ENCODE data around the gene SDR42E2.
"Not testable (repeated sequence)": the region's sequence is repeated elsewhere in the genome, so short reads cannot be mapped to it uniquely, and the experiment has no call there.

SDR42E2 gene

DNA sequence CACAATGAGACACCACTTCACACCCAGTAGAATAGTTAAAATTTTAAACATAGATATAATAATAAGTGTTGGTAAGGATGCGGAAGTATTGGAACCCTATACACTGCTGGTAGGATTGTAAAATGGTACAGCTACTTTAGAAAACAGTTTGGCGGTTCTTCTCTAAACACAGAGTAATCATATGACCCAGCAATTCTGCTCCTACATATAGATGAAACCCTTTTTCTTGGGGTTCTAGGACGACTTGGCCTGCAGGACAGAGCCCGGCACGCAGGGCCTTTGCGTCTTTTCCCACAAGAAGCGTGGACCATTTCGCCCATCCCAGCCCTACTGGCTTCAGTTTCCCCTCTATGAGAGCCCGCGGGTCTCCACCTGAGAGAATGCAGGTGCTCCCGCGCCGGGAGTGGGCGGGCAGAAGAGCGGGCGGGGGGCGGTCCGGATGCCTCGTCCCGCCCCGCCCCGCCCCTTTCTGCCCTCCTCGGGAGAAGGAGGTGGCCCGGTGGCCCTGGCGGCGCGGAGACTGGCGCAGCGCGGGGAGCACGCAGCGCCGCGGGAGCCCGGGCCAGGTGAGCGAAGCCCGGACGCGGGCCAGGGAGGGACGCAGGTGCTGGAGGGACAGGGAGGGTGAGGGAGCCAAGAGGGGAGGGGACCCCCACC is at the start of gene SDR42E2:
SDR42E2 (plus strand) TSS at position 508 of the 657 bp plus-strand sequence. CDS start 3,077 bp downstream, outside the sequence.
- DNase-seq, result no peak

DNA sequence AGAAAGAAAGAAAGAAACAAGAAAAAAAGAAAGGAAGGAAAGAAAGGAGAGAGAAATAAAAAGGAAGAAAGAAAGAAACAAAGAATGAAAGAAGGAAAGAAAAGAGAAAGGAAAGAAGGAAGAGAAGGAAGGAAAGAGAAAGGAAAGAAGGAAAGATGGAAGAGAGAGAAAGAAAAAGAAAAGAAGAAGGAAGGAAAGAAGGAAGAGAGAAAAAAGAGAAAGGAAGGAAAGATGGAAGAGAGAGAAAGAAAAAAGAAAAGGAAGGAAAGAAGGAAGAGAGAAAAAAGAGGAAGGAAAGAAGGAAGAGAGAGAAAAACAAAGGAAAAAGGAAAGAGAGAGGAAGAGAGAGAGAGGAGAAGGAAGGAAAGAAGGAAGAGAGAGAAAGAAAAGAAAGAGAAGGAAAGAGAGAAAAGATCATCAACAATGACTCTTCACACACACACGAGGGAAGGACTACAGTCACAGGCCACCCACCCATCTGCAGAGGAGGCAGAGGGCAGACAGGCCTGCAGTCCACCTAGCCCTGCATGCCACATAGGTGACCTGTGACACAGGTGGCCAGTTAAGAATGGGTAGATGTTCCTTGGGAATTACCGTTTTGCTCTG is 46.1 kb upstream of the SDR42E2 start:
- DNase-seq, result no peak

DNA sequence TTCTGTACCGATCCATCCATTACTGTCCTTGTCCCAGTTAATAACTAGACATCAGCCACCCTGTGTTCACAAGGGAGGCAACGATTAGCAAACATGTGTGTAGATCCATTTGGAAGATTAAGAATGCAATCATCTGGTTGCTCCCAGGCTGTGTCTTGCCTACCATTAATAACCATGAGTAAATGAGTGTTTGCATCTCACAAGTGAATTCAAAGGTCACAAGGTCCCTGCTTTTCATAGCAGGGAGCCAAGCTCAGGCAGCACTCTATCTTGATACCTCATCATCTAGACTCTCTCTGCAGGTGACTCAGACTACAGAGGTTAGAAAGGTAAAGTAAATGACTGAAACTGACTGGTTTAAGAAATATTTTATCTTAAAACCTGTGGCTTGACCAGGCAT is 44.7 kb upstream of the SDR42E2 start:
- no peak for DNase-seq

DNA sequence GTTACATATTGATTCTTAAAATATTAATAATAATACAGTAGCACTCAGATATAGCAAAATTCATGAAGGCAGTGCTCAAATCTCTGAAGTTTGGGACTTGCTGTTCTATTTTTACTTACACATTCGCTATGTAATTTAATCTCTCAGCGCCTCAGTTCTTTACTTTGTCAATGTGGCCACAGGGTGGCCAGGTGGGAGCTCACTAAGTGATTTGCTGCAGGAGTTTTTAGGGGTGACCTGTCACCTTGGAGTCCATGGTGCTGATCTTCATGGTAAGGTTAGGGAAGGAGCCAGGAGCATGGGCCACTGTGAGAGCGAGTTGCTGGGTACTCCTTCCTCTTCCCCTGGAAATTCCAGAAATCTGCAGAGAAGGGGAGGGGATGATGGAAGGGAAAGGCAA is 41.9 kb upstream of the SDR42E2 start:
- no peak for DNase-seq

DNA sequence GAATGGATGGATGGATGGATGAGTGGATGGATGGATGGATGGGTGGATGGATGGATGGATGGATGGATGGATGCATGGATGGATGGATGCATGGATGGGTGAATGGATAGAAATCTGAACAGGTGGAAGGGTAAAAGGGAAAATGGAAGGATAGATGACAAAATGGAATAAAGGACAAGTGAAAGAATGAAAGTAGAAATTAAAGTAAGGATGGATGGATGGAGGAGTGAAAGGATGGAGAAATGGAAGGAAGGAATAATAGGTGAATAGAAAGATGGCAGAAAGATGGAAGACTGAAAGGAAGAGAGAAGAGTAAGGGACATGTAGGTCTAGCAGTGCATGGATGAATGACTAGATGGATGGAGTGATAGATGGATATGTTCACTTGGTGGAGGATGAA is 40.1 kb upstream of the SDR42E2 start:
- no peak for DNase-seq

DNA sequence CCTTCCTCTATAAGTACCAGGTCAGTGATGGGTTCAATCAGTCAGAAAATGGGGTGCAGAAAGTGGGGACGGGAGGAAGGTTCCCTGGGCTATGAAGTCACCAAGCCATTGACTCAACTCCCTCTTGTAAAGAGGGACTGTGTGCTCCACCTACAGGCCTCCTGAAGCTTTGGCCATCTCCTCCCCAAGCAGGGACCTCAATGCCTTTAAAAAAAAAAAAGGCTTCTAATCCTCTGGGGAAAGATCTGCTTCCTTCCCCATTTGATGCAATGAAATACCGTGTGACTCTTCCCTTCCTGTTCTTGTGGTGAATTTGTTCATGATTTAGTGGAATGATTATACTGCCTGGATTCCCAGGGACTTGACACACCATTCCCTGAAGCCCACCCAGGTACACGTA is 39.2 kb upstream of the SDR42E2 start:
- no peak for DNase-seq

DNA sequence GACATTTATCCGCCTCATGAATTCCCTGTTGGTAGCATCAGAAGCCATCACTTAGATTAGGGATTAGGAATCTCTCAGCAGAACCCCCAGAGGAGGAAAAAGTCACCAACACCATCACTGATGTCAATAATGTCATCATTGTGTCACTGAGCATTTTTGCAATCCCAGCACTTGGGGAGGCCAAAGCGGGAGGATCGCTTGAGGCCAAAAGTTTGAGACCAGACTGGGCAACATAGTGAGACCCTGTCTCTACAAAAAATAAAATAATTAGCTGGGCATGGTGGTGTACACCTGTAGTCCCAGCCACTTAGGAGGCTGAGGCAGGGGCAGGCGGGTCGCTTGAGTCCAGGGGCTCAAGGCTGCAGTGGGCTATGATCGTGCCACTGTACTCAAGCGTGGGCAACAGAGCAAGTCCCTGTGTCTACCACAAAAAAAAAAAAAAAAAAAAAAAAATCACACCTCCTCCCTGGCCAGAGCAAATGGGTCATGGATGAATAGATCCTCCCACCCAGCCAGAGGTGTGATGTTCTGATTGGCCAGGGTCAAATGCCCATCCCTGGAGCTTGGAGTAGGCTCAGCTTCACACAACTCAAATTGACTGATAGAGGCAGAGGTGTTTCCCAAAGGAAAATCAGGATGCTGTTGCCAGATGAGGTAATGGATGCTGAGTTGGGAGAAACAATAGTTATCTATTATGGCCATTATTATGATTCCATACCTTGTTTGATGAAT is 38.4 kb upstream of the SDR42E2 start:
- DNase-seq, result no peak

DNA sequence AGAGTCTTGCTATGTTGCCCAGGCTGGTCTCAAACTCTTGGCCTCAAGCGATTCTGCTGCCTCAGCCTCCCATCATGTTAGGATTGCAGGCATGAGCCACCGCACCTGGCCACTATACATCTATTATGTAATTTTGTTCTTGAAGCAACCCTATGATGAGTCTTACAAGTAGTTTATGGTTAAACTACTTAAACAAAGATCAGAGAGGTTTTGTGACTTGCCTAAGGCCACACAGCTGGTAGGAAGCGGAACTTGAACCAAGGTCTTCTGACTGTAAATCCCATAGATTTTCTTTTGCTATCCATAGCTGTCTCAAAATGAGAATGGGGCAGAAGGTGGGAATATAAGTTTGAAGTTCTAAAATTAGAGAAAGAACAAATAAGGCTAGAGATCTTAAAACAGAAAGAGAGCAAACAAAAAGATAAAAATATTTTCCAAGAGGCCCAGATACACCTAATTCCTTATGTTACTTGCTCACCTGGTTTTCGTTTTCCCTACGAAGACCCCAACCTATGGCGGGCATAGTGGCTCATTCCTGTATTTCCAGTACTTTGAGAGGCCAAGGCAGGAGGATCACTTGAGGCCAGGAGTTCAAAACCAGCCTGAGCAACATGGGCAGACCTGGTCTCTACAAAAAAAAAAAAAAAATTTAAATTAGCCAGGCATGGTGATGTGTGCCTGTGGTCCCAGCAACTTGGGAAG is 37.6 kb upstream of the SDR42E2 start:
- DNase-seq, result no peak

DNA sequence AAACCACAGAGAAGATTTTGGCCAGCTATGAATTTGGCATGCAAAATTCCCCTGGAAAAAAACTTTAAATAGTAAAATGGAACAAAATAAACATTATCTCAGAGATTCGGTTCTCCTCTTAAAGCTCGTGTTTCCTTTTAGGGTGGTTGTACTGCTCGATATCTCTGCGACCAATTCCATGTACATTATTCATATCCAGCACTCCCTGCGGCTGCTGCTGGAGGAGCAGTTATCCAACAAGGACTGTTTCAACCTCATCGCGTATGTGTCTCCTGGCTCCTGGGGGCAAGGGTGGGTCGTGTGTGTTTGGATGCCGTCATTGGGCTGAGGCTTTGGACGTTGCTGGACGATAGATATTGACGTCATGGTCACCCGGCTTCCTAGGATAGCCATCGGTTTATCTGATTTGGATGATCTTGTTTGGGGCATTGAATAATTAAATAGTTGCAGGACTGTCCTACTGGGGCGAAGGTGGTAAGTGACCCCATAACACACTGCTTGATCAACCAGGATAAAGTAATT is 36.2 kb upstream of the SDR42E2 start:
- no peak for DNase-seq

DNA sequence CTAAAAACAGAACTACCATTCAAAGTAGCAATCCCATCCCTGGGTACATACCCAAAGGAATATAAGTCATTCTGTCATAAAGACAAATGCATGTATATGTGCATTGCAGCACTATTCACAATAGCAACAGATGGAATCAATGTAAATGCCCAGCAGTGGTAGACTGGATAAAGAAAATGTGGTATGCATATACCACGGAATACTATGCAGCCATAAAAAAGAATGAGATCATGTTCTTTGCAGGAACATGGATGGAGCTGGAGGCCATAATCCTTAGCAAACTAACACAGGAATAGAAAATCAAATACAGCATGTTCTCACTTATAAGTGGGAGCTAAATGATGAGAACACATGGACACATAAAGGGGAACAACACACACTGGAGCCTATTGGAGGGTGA is 33.8 kb upstream of the SDR42E2 start:
- not testable (repeated sequence) for DNase-seq

DNA sequence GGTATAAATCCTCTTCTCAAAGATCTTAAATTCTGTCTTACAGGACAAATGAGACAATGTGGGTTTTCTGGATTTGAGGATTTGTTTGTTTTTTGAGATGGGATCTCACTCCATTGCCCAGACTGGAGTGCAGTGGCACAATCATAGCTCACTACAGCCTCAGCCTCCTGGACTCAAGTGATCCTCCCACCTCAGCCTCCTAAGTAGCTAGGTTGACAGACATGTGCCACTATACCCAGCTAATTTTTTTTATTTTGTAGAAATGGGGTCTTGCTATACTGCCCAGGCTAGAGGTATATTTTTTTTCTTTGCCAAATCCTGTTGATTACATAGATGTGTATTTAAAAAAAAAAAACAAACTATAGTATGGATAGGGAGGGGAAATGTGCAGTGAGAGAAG is 31.8 kb upstream of the SDR42E2 start:
- no peak for DNase-seq

DNA sequence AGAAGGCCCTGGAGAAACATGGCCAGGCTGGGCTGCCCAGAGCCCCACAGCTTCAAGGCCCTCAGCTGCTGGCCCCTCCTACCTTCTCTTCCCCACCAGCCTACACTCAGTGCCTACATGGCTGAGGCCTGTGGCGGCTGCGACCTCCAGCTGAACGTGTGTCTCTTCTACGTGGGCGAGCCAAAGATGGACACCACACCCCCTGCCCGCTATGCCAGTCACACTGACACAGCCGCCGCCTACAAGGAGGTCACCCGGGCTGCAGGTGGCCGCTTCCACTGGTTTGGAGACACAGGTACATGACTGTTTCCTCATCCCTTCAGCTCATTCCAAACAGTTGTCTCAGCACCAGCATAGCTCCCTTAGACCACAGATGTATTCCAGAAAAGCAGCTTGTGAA is 29.5 kb upstream of the SDR42E2 start:
- no peak for DNase-seq

DNA sequence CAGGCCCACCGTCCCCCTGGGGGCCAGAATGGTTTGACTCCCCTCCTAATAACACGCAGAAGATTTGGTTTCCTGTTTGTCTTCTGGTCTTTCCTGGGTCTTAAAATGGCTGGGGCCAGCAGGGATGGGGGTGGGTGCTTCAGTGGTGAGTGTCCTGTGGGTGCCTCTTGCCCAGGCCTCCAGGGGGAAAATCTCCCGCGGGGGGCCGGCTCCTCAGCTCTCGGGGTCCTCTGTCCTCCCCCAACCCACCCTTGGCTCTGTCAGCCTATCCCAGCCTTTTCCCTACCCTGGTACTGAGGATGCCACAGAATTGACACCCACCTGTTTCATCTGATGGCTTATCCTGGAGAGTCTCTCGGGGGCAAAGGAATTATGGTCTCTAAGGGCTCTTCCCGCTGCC is 23.8 kb upstream of the SDR42E2 start:
- DNase-seq, result no peak

DNA sequence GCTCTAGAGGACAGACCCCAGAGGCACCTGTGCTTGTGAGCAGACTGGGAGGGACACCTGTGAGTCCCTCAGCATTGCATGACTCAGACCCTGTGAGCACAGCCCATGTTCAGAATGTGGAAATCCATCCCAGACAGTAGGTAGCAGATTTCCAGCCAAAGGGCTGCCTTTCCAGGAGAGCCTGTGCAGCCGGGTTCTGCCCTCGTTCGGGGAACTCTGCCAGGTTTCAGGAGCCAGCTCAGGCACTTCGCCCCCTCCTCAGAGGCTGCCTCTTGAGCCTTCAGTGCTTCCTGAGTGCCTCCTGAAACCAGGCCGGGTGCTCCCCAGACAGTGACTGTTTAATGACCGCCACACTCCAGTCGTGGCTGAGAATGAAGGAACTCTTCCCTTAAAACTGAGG is 23.3 kb upstream of the SDR42E2 start:
- no peak for DNase-seq

DNA sequence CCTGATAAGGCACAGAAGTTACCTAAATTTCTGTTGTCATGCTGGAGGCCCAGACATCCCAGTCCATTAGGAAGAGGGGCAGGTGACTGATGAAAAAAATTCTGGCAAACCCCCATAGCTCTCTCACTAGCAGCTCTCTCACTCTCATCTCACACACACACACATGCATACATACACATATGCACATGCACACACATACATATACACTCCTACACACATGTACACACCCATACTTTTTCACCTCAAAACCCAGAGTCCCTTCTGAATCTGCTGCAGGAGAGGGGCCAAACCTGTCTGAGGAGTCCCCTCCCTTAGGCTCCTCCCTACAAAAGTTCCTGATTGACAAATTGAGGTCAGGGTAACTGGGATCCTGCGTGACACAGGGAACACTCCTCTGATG is 22.6 kb upstream of the SDR42E2 start:
- DNase-seq, result no peak

DNA sequence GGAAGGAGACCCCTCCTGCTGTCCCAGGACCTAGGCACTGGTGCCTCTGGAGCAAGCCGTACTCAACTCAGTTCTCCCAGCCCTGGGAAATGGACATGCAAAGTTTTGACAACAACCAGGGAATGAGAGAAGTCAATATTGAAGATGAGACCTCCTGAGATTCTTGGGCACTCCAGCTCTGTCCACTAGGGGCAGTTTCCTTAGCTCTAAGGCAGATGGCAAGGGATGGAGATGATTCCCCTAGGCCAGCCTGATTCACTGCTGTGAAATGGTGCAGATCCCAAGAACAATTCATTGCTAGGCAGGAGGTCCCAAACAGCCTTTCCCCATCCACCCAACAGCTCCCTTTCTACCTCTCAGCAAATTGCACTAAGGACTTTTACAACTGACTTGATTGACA is 20.5 kb upstream of the SDR42E2 start:
- DNase-seq, result peak; percentile 19

DNA sequence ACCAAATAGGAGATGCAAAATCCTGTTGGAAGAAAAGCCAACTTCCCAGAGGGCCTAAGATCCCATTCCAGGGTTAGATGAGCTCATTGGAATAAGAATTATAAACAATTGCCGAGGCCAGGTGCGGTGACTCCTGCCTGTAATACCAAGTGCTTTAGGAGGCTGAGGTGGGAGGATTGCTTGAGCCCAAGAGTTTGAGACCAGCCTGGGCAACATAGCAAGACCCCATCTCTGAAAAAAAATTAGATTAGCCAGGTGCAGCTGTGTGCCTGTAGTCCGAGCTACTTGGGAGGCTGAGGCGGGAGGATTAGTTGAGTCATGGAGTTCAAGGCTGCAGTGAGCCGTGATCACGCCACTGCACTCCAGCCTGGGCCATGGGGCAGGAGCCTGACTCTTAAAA is 17.8 kb upstream of the SDR42E2 start:
- no peak for DNase-seq

DNA sequence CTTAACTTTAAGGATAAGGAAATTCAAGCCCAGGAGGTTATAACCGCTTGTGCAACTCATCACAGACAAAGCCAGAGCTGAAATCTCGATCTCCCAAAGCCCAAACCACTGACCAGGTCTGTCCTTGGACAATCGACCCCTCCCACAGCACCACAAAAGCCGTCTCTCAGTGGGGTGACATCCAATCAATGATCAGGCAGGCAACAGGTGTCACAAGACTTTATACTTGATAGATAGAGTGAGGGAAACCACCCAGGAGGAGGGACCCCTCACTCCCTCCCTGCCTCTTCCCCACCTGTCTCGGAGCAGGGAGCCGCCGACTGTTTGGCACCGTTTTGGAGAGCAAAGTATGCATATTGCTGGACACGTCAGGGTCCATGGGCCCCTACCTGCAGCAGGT is 14.5 kb upstream of the SDR42E2 start:
- no peak for DNase-seq

DNA sequence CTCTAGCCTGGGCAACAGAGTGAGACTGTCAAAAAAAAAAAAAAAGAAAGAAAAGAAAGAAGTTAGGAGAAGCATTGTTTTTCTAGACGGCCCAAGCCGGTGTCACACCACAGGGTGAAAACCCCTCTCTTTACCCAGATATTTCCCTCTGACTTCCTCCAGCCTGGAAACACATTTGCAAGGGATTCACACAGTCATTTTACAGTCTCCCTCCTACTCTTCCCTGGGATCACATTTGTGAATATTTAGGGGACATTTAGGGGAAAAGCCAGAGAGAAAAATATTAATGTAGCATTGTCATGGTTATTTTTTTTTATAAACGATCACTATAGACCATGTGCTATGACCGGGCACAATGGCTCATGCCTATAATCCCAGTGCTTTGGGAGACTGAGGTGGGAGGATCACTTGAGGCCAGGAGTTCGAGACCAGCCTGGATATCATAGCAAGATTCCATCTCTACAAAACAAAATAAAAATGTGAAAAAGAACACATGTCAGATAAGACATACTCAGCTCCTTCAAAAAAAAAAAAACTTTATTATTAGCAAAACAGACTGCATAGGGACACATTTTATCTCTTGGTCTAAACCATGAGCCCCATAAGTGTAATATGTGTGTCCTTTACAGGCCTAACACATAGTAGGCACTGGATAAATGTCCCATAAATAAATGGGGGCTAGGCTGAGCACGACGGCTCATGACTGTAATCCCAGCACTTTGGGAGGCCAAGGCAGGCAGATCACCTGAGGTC is 10.9 kb upstream of the SDR42E2 start:
- DNase-seq, result no peak

DNA sequence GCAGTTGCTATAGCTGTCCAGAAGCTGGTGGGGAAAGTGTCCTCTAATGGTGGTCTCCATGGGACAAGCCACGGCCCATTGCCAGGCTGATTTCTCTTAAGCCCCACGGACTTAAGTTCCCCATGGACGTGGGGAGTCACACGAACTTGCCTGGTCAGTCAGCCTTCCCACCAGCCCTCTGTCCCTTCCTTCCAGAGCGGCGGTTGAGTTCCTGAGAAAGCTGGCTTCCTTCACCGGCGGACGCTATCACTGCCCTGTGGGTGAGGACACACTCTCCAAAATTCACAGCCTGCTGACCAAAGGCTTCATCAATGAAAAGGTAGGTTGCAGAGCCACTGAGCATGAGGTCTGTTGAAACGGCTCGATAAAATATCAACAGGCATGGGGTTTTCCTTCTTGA is 10.0 kb upstream of the SDR42E2 start:
- no peak for DNase-seq

DNA sequence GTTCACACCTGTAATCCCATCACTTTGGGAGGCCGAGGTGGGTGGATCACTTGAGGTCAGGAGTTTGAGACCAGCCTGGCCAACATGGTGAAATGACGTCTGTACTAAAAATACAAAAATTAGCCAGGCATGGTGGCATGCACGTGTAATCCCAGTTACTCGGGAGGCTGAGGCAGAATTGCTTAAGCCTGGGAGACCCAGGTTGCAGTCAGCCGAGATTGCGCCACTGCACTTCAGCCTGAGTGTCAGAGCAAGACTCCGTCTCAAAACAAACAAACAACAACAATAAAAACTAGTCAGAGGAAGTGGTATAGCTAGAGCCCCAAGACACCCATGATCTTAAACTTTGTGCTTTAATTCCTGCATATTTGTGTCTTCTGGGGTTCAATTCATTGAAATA is 9.2 kb upstream of the SDR42E2 start:
- DNase-seq, result not testable (repeated sequence)

DNA sequence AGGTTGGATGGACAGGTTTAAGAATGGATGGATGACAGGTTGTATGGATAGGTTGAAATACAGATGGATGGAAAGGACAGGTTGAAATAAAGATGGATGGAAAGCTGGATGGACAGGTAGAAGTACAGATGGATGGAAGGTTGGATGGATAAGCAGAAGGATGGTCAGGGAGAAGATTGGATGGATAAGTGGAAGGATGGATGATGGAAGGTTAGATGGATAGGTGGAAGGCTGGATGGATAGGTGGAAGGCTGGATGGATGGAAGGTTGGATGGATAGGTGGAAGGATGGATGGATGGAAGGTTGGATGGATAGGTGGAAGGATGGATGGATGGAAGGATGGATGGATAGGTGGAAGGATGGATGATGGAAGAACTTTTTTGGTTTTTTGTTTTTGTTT is 905 bp upstream of the SDR42E2 start:
- DNase-seq, result no peak

DNA sequence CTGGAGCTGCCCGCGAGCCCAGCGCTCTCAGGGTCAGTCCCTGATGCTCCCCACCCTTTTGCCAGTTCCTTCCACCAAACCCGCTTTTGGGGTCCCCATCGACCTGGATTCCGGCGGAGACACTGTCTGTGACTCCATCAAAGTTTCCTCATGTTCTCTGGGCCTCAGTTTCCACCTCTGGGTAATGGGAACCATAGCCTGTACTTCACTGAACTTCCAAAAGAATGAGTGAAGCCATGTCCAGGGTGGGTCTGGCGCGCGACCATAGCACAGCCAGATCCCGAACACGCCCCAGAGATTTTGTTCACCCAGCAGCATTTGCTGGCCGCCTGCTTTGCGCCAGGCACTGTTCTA is 327 bp downstream of the SDR42E2 start:
- DNase-seq, result no peak
